ENCODE measurements around the gene RARA.

The RARA gene

GRCh38 chr17:40317345-40317873 is 8.4 kb downstream of the RARA start:
- no peak for DNase-seq

- peak; percentile 88 for DNase-seq
These were observed 9.2 kb downstream of the RARA start for GRCh38 chr17:40317880-40318829.

- no peak for DNase-seq
These were observed 9.9 kb downstream of the RARA start for GRCh38 chr17:40318830-40319391.

GRCh38 chr17:40319651-40320540 is 10.9 kb downstream of the RARA start:
- DNase-seq = peak; percentile 58

- peak; percentile 25 for DNase-seq
These were observed 12.0 kb downstream of the RARA start for GRCh38 chr17:40320756-40321523.

GRCh38 chr17:40321524-40321929 is 12.5 kb downstream of the RARA start:
- DNase-seq = peak; percentile 31

- DNase-seq = no peak
These were observed 13.0 kb downstream of the RARA start for GRCh38 chr17:40321961-40322357.

- DNase-seq = peak; percentile 78
These were observed 13.7 kb downstream of the RARA start for GRCh38 chr17:40322358-40323315.

- no peak for DNase-seq
These were observed 14.7 kb downstream of the RARA start for GRCh38 chr17:40323391-40324381.

- DNase-seq = no peak
These were observed 16.4 kb downstream of the RARA start for GRCh38 chr17:40325156-40326013.

GRCh38 chr17:40326014-40326831 is 17.2 kb downstream of the RARA start:
- no peak for DNase-seq

- DNase-seq = no peak
These were observed 17.8 kb downstream of the RARA start for GRCh38 chr17:40326832-40327199.

GRCh38 chr17:40327244-40327729 is 18.3 kb downstream of the RARA start:
- DNase-seq = no peak

GRCh38 chr17:40327735-40328385 is 18.9 kb downstream of the RARA start:
- no peak for DNase-seq

GRCh38 chr17:40328386-40328766 is 19.4 kb downstream of the RARA start:
- no peak for DNase-seq

- DNase-seq = no peak
These were observed 21.1 kb downstream of the RARA start for GRCh38 chr17:40329839-40330794.
